Left colon (tissue), 2 donors: ENCODE data around the gene GRK4. TPM values are rescaled to one million over a fixed set of nuclear protein-coding genes. Genes with fewer than 3 reads are reported as not detected.
"Not testable (repeated sequence)": the region's sequence is repeated elsewhere in the genome, so short reads cannot be mapped to it uniquely, and the experiment has no call there.

Experiments used
- ATAC-seq: fragments of 200-7000 bp; cut with Tn5 transposase; one replicate; pipeline ENCODE4 v1.9.1; 2020; ENCODE audit warnings: mild to moderate bottlenecking, moderate library complexity
- DNase-seq, 2 donors: peaks; one replicate each; pipeline ENCODE4 v3.0.0-alpha.2; 2020
- intact Hi-C, 2 donors: fragments of 100-400 bp; cut with DNase I in 1 of 2; cut with micrococcal nuclease in 1 of 2; formaldehyde crosslinking; loops; one replicate each; pipeline versions ENCODE4 v1.11.2 to v1.14.0; 2022; cut with DNase I, micrococcal nuclease
- total RNA-seq, 2 donors: library from RNA; stranded (reverse); fragmentation: NEBNext Ultra II Directional; extraction: Animal tissue kit (Norgen Biotek cat#: 25700); gene quantifications; one replicate each; pipeline ENCODE4 v1.2.1, GENCODE V29; 2021
- donor health status: DM: no; HTN: no; CAD: no.
- donor health status: DM: yes; HTN: yes; CAD: no.

Gene GRK4
- total RNA-seq, 2 donors from 2014 or later: 1.7 to 3.9 TPM

GRCh38 chr4:2929469-2929868 lies 33.9 kb upstream of the GRK4 start:
- DNase-seq (no peak), ATAC-seq (no peak)
- intact Hi-C loops: no loop called here

- intact Hi-C loops: no loop called here
- DNase-seq (no peak), ATAC-seq (peak; percentile 2)
Measured at GRCh38 chr4:2930135-2930757, 33.1 kb upstream of the GRK4 start.

GRCh38 chr4:2930758-2931511 lies 32.4 kb upstream of the GRK4 start:
- intact Hi-C loops: no loop called here
- DNase-seq (peak; percentile 52 to 56), ATAC-seq (peak; percentile 21)

- intact Hi-C loops: no loop called here
- no peak for ATAC-seq
- DNase-seq: peak; percentile 59 to 65
Measured at GRCh38 chr4:2931512-2932301, 31.7 kb upstream of the GRK4 start.

- peak in 1 of 2 donors; percentile 31 for DNase-seq
- intact Hi-C loops: no loop called here
- no peak for ATAC-seq
Measured at GRCh38 chr4:2932321-2932950, 30.9 kb upstream of the GRK4 start.

GRCh38 chr4:2932951-2933565 lies 30.3 kb upstream of the GRK4 start:
- ATAC-seq (no peak), DNase-seq (peak in 1 of 2 donors; percentile 31)
- intact Hi-C loops: no loop called here

- no peak for ATAC-seq
- DNase-seq: peak in 1 of 2 donors; percentile 45
- intact Hi-C loops: no loop called here
Measured at GRCh38 chr4:2933566-2934076, 29.8 kb upstream of the GRK4 start.

GRCh38 chr4:2934077-2934812 lies 29.1 kb upstream of the GRK4 start:
- peak; percentile 62 to 66 for DNase-seq
- ATAC-seq: peak; percentile 24
- intact Hi-C loops: no loop called here

GRCh38 chr4:2934813-2935761 lies 28.3 kb upstream of the GRK4 start:
- intact Hi-C loops: no loop called here
- DNase-seq: peak; percentile 93 to 99
- peak; percentile 81 for ATAC-seq

- ATAC-seq (no peak), DNase-seq (no peak)
- intact Hi-C loops: no loop called here
Measured at GRCh38 chr4:2935762-2936743, 27.3 kb upstream of the GRK4 start.

GRCh38 chr4:2936773-2937145 lies 26.6 kb upstream of the GRK4 start:
- no peak for ATAC-seq
- no peak for DNase-seq

GRCh38 chr4:2937146-2937857 lies 26.1 kb upstream of the GRK4 start:
- DNase-seq (no peak), ATAC-seq (no peak)
- intact Hi-C loops: no loop called here

More at GRCh38 chr4:2936773-2937145, 26.6 kb upstream of the GRK4 start:
- intact Hi-C loops: no loop called here

- ATAC-seq: no peak
- intact Hi-C loops: no loop called here
- DNase-seq: no peak
Measured at GRCh38 chr4:2937986-2938385, 25.4 kb upstream of the GRK4 start.

- intact Hi-C loops, DNase-seq, ATAC-seq: not testable (repeated sequence)
Measured at GRCh38 chr4:2938411-2938810, 25.0 kb upstream of the GRK4 start.

- DNase-seq (no peak), ATAC-seq (no peak)
- intact Hi-C loops: no loop called here
Measured at GRCh38 chr4:2938906-2939305, 24.5 kb upstream of the GRK4 start.
